HepG2 (cell line): ENCODE results near the gene BEAN1. TPM values are rescaled to one million over a fixed set of nuclear protein-coding genes. Genes with fewer than 3 reads are reported as not detected.

Experiments used
- ATM ChIP-seq: fragments of 450-650 bp; IDR thresholded peaks from 2 replicates; pipeline ENCODE4 v1.7.1; 2017; ENCODE audit warnings: mild to moderate bottlenecking, borderline replicate concordance
- BRD4 ChIP-seq: sonication (generic); formaldehyde crosslinking; IDR thresholded peaks from 2 replicates; pipeline ENCODE4 v1.4.0; 2020; ENCODE audit warnings: missing genetic modification reagents
- CSRNP2 ChIP-seq: sonication (generic); formaldehyde crosslinking; conservative IDR thresholded peaks from 2 replicates; pipeline ENCODE4 v1.8.0; 2022; ENCODE audit warnings: low read depth, missing genetic modification reagents
- GLI4 ChIP-seq: sonication (generic); formaldehyde crosslinking; IDR thresholded peaks from 2 replicates; pipeline ENCODE4 v1.5.1; 2020; ENCODE audit warnings: missing genetic modification reagents, mild to moderate bottlenecking, moderate library complexity, borderline replicate concordance
- HDAC2 ChIP-seq: sonication (generic); formaldehyde crosslinking; IDR thresholded peaks from 2 replicates; pipeline ENCODE4 v1.4.0; 2020; ENCODE audit warnings: missing genetic modification reagents
- HES4 ChIP-seq: sonication (generic); formaldehyde crosslinking; IDR thresholded peaks from 2 replicates; pipeline ENCODE4 v1.9.0; 2021; ENCODE audit warnings: mild to moderate bottlenecking, missing genetic modification reagents, borderline replicate concordance
- HOXA3 ChIP-seq: sonication (generic); formaldehyde crosslinking; IDR thresholded peaks from 2 replicates; pipeline ENCODE4 v1.5.0; 2020; ENCODE audit warnings: missing genetic modification reagents
- KAT2B ChIP-seq: fragments of 150-350 bp; IDR thresholded peaks from 2 replicates; pipeline ENCODE4 v1.6.1; 2014; ENCODE audit warnings: low read depth, low read length, borderline replicate concordance
- KAT8 ChIP-seq: IDR thresholded peaks from 2 replicates; pipeline ENCODE4 v1.6.1; 2016; ENCODE audit warnings: missing genetic modification reagents, missing compliant biosample characterization
- MTF2 ChIP-seq: sonication (generic); formaldehyde crosslinking; IDR thresholded peaks from 2 replicates; pipeline ENCODE4 v1.5.0; 2020; ENCODE audit warnings: missing genetic modification reagents, borderline replicate concordance
- POLR2AphosphoS2 ChIP-seq: IDR thresholded peaks from 2 replicates; pipeline ENCODE4 v1.6.1; 2011; ENCODE audit warnings: low read depth, low read length, improper control_type of control experiment
- RFX5 ChIP-seq: IDR thresholded peaks from 2 replicates; pipeline ENCODE4 v1.6.1; 2011; ENCODE audit warnings: low read depth, low read length, improper control_type of control experiment
- SAFB2 ChIP-seq: sonication (generic); formaldehyde crosslinking; IDR thresholded peaks from 2 replicates; pipeline ENCODE4 v1.5.1; 2020; ENCODE audit warnings: missing genetic modification reagents, low read depth, mild to moderate bottlenecking, borderline replicate concordance
- THRA ChIP-seq: sonication (generic); formaldehyde crosslinking; IDR thresholded peaks from 2 replicates; pipeline ENCODE4 v1.4.0; 2020; ENCODE audit warnings: missing genetic modification reagents, borderline replicate concordance
- ZBTB14 ChIP-seq: sonication (generic); formaldehyde crosslinking; IDR thresholded peaks from 2 replicates; pipeline ENCODE4 v1.4.0; 2020; ENCODE audit warnings: missing genetic modification reagents
- ZBTB7A ChIP-seq: sonication (generic); formaldehyde crosslinking; IDR thresholded peaks from 2 replicates; pipeline ENCODE4 v1.8.0; 2022; ENCODE audit warnings: mild to moderate bottlenecking, missing genetic modification reagents
- ZKSCAN1 ChIP-seq: fragments of 150-350 bp; IDR thresholded peaks from 2 replicates; pipeline ENCODE4 v1.6.1; 2014; ENCODE audit warnings: low read length
- ZNF550 ChIP-seq: sonication (generic); formaldehyde crosslinking; IDR thresholded peaks from 2 replicates; pipeline ENCODE4 v1.4.0; 2020; ENCODE audit warnings: mild to moderate bottlenecking, missing genetic modification reagents, borderline replicate concordance
- ZNF556 ChIP-seq: sonication (generic); formaldehyde crosslinking; IDR thresholded peaks from 2 replicates; pipeline ENCODE4 v1.4.0; 2020; ENCODE audit warnings: mild to moderate bottlenecking, missing genetic modification reagents, borderline replicate concordance
- ZNF670 ChIP-seq: sonication (generic); formaldehyde crosslinking; IDR thresholded peaks from 2 replicates; pipeline ENCODE4 v1.8.0; 2022; ENCODE audit warnings: mild to moderate bottlenecking, missing genetic modification reagents, borderline replicate concordance
- polyA plus RNA-seq, 8 experiments: library from polyadenylated mRNA; depleted of rRNA in 3 of 8; stranded (reverse) in 7 of 8; unstranded in 1 of 8; fragments of >200 nt; fragmentation: Illumina TruSeq in 4 of 8; extraction: Trizol in 4 of 8; gene quantifications; 2 replicates each; pipeline versions ENCODE4 v1.2.1 to v1.2.3, GENCODE V29; 2011 to 2016; ENCODE audit warnings: low read depth in 4 of 8, missing spikeins in 1 of 8, mixed read lengths in 1 of 8; ENCODE audit not compliant: insufficient read depth in 1 of 8
- total RNA-seq, 5 experiments: library from RNA; depleted of rRNA; stranded (reverse); fragments of >200 nt; fragmentation: Illumina TruSeq; extraction: Trizol; gene quantifications; 2 replicates each; pipeline ENCODE4 v1.2.3, GENCODE V29; 2016; ENCODE audit warnings: low read depth in 1 of 5
- TF ChIP-seq, protein P1 (sequence below): IDR thresholded peaks from 2 replicates; pipeline ENCODE4 v1.6.1; 2016

The BEAN1 gene
- total and polyA plus RNA-seq, 2 of the 13 experiments (the other 11 are each of a cell fraction or from before 2014, with no cell fraction given), result 0.53 to 1.4 TPM

GRCh38 chr16:66434619-66435430 lies 7.7 kb downstream of the BEAN1 start (continued):
- no peak for TF ChIP-seq KAT2B
- TF ChIP-seq THRA, result peak; percentile 69; the same call in 1 of the 2 replicates
- TF ChIP-seq HDAC2 (CRISPR knock-in tag), result peak; percentile 51
- 0 out of 2 replicates have a peak, but pooled peaks have one; percentile 30 for TF ChIP-seq HOXA3 (CRISPR knock-in tag)
- TF ChIP-seq POLR2AphosphoS2, result no peak
- no peak for TF ChIP-seq CSRNP2 (CRISPR knock-in tag)
- no peak for TF ChIP-seq ZKSCAN1
- TF ChIP-seq GLI4 (CRISPR knock-in tag), result no peak
- TF ChIP-seq RFX5, result no peak; the same call in 1 of the 2 replicates
- 0 out of 2 replicates have a peak, but pooled peaks have one; percentile 12 for TF ChIP-seq ZNF670
- TF ChIP-seq ZNF550, result 0 out of 2 replicates have a peak, but pooled peaks have one; percentile 39
- no peak; the same call in 1 of the 2 replicates for TF ChIP-seq ZNF556 (CRISPR knock-in tag)
- TF ChIP-seq ZBTB7A (CRISPR knock-in tag), result no peak
- no peak for TF ChIP-seq ZBTB14 (CRISPR knock-in tag)
- TF ChIP-seq KAT8, result 0 out of 2 replicates have a peak, but pooled peaks have one; percentile 30
- no peak for TF ChIP-seq MTF2
- TF ChIP-seq, protein P1, sequence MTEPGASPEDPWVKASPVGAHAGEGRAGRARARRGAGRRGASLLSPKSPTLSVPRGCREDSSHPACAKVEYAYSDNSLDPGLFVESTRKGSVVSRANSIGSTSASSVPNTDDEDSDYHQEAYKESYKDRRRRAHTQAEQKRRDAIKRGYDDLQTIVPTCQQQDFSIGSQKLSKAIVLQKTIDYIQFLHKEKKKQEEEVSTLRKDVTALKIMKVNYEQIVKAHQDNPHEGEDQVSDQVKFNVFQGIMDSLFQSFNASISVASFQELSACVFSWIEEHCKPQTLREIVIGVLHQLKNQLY, result no peak
- no peak for TF ChIP-seq SAFB2 (CRISPR knock-in tag)
- TF ChIP-seq BRD4, result peak; percentile 57; the same call in 1 of the 2 replicates
- TF ChIP-seq ATM, result no peak
- TF ChIP-seq HES4, result no peak
